ENCODE results near the gene FAP. TPM values are rescaled to one million over a fixed set of nuclear protein-coding genes. Genes with fewer than 3 reads are reported as not detected.

Gene FAP
- total RNA-seq, result 10 to 100 TPM in 2 of 4 donors, 1 to 10 TPM in 2; 2.1 to 16.7 (median 8.9) TPM

- no peaks in the 10 kb centered on the region for H3K36me3 ChIP-seq
- 25 to 32% methylated on average over 6 of the region's 6 CpGs for WGBS, 2 donors
- no peak within 1 kb of the TSS for H3K4me3 ChIP-seq (replicated peaks in 1 of 3)
- H3K4me1 ChIP-seq, result peaks cover 0 to 11% of the 10 kb centered on the region in 2 donors
- no peak within 1 kb of the TSS for H3K27ac ChIP-seq
- H3K9me3 ChIP-seq, result no peaks in the 10 kb centered on the region
- no peak for DNase-seq
- H3K27me3 ChIP-seq, result no peaks in the 10 kb centered on the region
- intact Hi-C loops (cut with DNase I), result no loop called here
- no peak for TF ChIP-seq POLR2A (IDR thresholded peaks at IDR 0.05)
- TF ChIP-seq CTCF (IDR thresholded peaks at IDR 0.05), result no peak
Measured at GRCh38 chr2:162243294-162243693, at the start of gene FAP. Gene FAP, minus strand, starts transcription at chr2:162243445. Its CDS starts 118 bp downstream, at chr2:162243327.

GRCh38 chr2:162291748-162292147 lies 48.5 kb upstream of the FAP start:
- no peak for TF ChIP-seq POLR2A (IDR thresholded peaks at IDR 0.05)
- no peak for TF ChIP-seq CTCF (IDR thresholded peaks at IDR 0.05)
- no peaks in the 10 kb centered on the region for H3K9me3 ChIP-seq
- no peak overlapping the region for H3K4me3 ChIP-seq (replicated peaks in 1 of 3)
- H3K27ac ChIP-seq, result no peak overlapping the region
- no peaks in the 10 kb centered on the region for H3K36me3 ChIP-seq
- no peak for DNase-seq
- WGBS, 2 donors, result 95 to 96% methylated on average over 3 of the region's 3 CpGs
- intact Hi-C loops (cut with DNase I), result no loop called here
- no peaks in the 10 kb centered on the region for H3K27me3 ChIP-seq
- no peaks in the 10 kb centered on the region for H3K4me1 ChIP-seq

- H3K27me3 ChIP-seq, result no peaks in the 10 kb centered on the region
- no peaks in the 10 kb centered on the region for H3K9me3 ChIP-seq
- TF ChIP-seq POLR2A (IDR thresholded peaks at IDR 0.05) (no peak), CTCF (IDR thresholded peaks at IDR 0.05) (no peak)
- H3K36me3 ChIP-seq, result peaks cover 2 to 14% of the 10 kb centered on the region in 2 donors
- no peak overlapping the region for H3K27ac ChIP-seq
- 80 to 89% methylated on average over 4 of the region's 4 CpGs for WGBS, 2 donors
- intact Hi-C loops (cut with DNase I), result no loop called here
- no peak overlapping the region for H3K4me3 ChIP-seq (replicated peaks in 1 of 3)
- H3K4me1 ChIP-seq, result no peaks in the 10 kb centered on the region
- DNase-seq, result no peak
Measured at GRCh38 chr2:162282765-162283425, 39.6 kb upstream of the FAP start.

- no peak for TF ChIP-seq CTCF (IDR thresholded peaks at IDR 0.05)
- TF ChIP-seq POLR2A (IDR thresholded peaks at IDR 0.05), result no peak
- H3K36me3 ChIP-seq, result peaks cover 8% of the 10 kb centered on the region in 2 donors
- no peaks in the 10 kb centered on the region for H3K4me1 ChIP-seq
- DNase-seq, result no peak
- 97 to 98% methylated on average over 1 of the region's 1 CpG for WGBS, 2 donors
- no peaks in the 10 kb centered on the region for H3K9me3 ChIP-seq
- no peak overlapping the region for H3K27ac ChIP-seq
- intact Hi-C loops (cut with DNase I), result no loop called here
- no peaks in the 10 kb centered on the region for H3K27me3 ChIP-seq
- no peak overlapping the region for H3K4me3 ChIP-seq (replicated peaks in 1 of 3)
Measured at GRCh38 chr2:162280654-162281053, 37.4 kb upstream of the FAP start.

- no peak overlapping the region for H3K4me3 ChIP-seq (replicated peaks in 1 of 3)
- H3K9me3 ChIP-seq, result no peaks in the 10 kb centered on the region
- intact Hi-C loops (cut with DNase I), result no loop called here
- H3K27me3 ChIP-seq, result no peaks in the 10 kb centered on the region
- TF ChIP-seq POLR2A (IDR thresholded peaks at IDR 0.05), result no peak
- no peak for TF ChIP-seq CTCF (IDR thresholded peaks at IDR 0.05)
- no peaks in the 10 kb centered on the region for H3K4me1 ChIP-seq
- H3K27ac ChIP-seq, result no peak overlapping the region
- 92 to 96% methylated on average over 4 of the region's 4 CpGs for WGBS, 2 donors
- H3K36me3 ChIP-seq, result peaks cover 6 to 10% of the 10 kb centered on the region in 2 donors
- DNase-seq, result no peak
Measured at GRCh38 chr2:162277381-162277780, 34.1 kb upstream of the FAP start.

Data from thyroid gland (tissue), 4 donors.